Lung (tissue), 16 donors: ENCODE measurements around the gene MAP3K13. TPM values are rescaled to one million over a fixed set of nuclear protein-coding genes. Genes with fewer than 3 reads are reported as not detected.

ENCODE experiments used
- ATAC-seq: fragments of 200-7000 bp; cut with Tn5 transposase; one replicate; pipeline ENCODE4 v1.9.1; 2020; ENCODE audit warnings: moderate number of reproducible peaks; ENCODE audit not compliant: insufficient read depth, low FRiP score
- DNase-seq, 3 donors: peaks; one replicate each; pipeline ENCODE4 v3.0.0-alpha.2; 2013 to 2017
- H3K27ac ChIP-seq, 2 donors: one replicate each; pipeline ENCODE4 v1.5.1; 2013; ENCODE audit warnings: mild to moderate bottlenecking in 2 of 2, moderate library complexity in 2 of 2, control low read depth in 1 of 2, inconsistent platforms in 1 of 2, low read depth in 1 of 2, low read length in 1 of 2
- H3K27me3 ChIP-seq, 3 donors: one replicate each; pipeline ENCODE4 v1.5.1; 2013; ENCODE audit warnings: low read length in 2 of 3; ENCODE audit not compliant: control insufficient read depth in 3 of 3, insufficient read depth in 3 of 3
- H3K36me3 ChIP-seq, 4 donors: one replicate each; pipeline ENCODE4 v1.5.1; 2013; ENCODE audit warnings: low read length in 4 of 4, mild to moderate bottlenecking in 1 of 4, moderate library complexity in 1 of 4; ENCODE audit not compliant: control insufficient read depth in 4 of 4, insufficient read depth in 4 of 4
- H3K4me1 ChIP-seq, 5 donors: one replicate each; pipeline ENCODE4 v1.5.1; 2013; ENCODE audit warnings: low read length in 5 of 5, mild to moderate bottlenecking in 2 of 5, moderate library complexity in 1 of 5; ENCODE audit not compliant: control insufficient read depth in 5 of 5, insufficient read depth in 5 of 5
- H3K4me3 ChIP-seq: one replicate; pipeline ENCODE4 v1.5.1; 2013; ENCODE audit warnings: mild to moderate bottlenecking, control low read depth, moderate library complexity
- H3K9ac ChIP-seq, 2 donors: one replicate each; pipeline ENCODE4 v1.5.1; 2013; ENCODE audit warnings: low read length in 2 of 2, control low read depth in 1 of 2; ENCODE audit not compliant: insufficient read depth in 1 of 2
- H3K9me3 ChIP-seq, 4 donors: one replicate each; pipeline ENCODE4 v1.5.1; 2013; ENCODE audit warnings: low read length in 3 of 4, mild to moderate bottlenecking in 1 of 4, moderate library complexity in 1 of 4; ENCODE audit not compliant: control insufficient read depth in 4 of 4, insufficient read depth in 3 of 4
- WGBS, 2 donors: extraction: QIAGEN DNeasy Blood & Tissue Kit; methylation state at CpG; one replicate each; pipeline ENCODE4 v1.1.7; 2013; 5-methylcytosine and 5-hydroxymethylcytosine counted together
- long read RNA-seq, 5 donors: transcript quantifications; one replicate each; lab custom pipeline, GENCODE V29; 2026
- polyA plus RNA-seq, 2 donors: library from polyadenylated mRNA; stranded (reverse); fragments of 200-250 nt; gene quantifications; one replicate each; pipeline ENCODE4 v1.2.1, GENCODE V29; 2013
- total RNA-seq, 2 donors: library from RNA; depleted of rRNA in 1 of 2; stranded (reverse); fragments of >200 nt in 1 of 2; gene quantifications; one replicate each; pipeline ENCODE4 v1.2.1, GENCODE V29; 2014 to 2021
- TF ChIP-seq, protein P1 (sequence below): IDR thresholded peaks from 2 replicates; pipeline ENCODE4 v1.5.1; 2012; ENCODE audit warnings: mild to moderate bottlenecking; ENCODE audit errors: control extremely low read depth, extremely low read depth
- donor health status: control.
- donor health status: control.
- donor health status: Bipolar disorder and iron deficiency.
- donor health status: healthy.
- donor health status: DM: yes; HTN: yes; CAD: no.

The MAP3K13 gene, protein sequence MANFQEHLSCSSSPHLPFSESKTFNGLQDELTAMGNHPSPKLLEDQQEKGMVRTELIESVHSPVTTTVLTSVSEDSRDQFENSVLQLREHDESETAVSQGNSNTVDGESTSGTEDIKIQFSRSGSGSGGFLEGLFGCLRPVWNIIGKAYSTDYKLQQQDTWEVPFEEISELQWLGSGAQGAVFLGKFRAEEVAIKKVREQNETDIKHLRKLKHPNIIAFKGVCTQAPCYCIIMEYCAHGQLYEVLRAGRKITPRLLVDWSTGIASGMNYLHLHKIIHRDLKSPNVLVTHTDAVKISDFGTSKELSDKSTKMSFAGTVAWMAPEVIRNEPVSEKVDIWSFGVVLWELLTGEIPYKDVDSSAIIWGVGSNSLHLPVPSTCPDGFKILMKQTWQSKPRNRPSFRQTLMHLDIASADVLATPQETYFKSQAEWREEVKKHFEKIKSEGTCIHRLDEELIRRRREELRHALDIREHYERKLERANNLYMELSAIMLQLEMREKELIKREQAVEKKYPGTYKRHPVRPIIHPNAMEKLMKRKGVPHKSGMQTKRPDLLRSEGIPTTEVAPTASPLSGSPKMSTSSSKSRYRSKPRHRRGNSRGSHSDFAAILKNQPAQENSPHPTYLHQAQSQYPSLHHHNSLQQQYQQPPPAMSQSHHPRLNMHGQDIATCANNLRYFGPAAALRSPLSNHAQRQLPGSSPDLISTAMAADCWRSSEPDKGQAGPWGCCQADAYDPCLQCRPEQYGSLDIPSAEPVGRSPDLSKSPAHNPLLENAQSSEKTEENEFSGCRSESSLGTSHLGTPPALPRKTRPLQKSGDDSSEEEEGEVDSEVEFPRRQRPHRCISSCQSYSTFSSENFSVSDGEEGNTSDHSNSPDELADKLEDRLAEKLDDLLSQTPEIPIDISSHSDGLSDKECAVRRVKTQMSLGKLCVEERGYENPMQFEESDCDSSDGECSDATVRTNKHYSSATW
- total RNA-seq (10 to 100 TPM; 31.0 to 74.8 TPM), polyA plus RNA-seq (10 to 100 TPM; 20.7 to 27.6 TPM)
- long read RNA-seq, donor 1, transcript MAP3K13-212 (3 exons, 1,681 nt), result major isoform, 27 of 78 reads
- long read RNA-seq, donor 1, partial matches to known transcripts, result 17 of 78 reads
- long read RNA-seq, donor 1, other reads (novel, unspliced or antisense), result 30 of 78 reads
- long read RNA-seq, donor 2, transcript MAP3K13-212 (3 exons, 1,681 nt), result major isoform, 13 of 16 reads
- long read RNA-seq, donor 2, partial matches to known transcripts, result 0 of 16 reads
- long read RNA-seq, donor 2, other reads (novel, unspliced or antisense), result 0 of 16 reads
- long read RNA-seq, donor 3, transcript MAP3K13-212 (3 exons, 1,681 nt), result major isoform, 9 of 38 reads
- long read RNA-seq, donor 3, transcript MAP3K13-207 (2 exons, 388 nt), result minor isoform, 7 of 38 reads
- long read RNA-seq, donor 3, partial matches to known transcripts, result 22 of 38 reads
- long read RNA-seq, donor 3, other reads (novel, unspliced or antisense), result 0 of 38 reads
- long read RNA-seq, donor 4, transcript MAP3K13-212 (3 exons, 1,681 nt), result major isoform, 19 of 34 reads
- long read RNA-seq, donor 4, partial matches to known transcripts, result 5 of 34 reads
- long read RNA-seq, donor 4, other reads (novel, unspliced or antisense), result 7 of 34 reads
- long read RNA-seq, donor 5, transcript MAP3K13-212 (3 exons, 1,681 nt), result major isoform, 39 of 80 reads
- long read RNA-seq, donor 5, partial matches to known transcripts, result 38 of 80 reads
- long read RNA-seq, donor 5, other reads (novel, unspliced or antisense), result 0 of 80 reads

DNA sequence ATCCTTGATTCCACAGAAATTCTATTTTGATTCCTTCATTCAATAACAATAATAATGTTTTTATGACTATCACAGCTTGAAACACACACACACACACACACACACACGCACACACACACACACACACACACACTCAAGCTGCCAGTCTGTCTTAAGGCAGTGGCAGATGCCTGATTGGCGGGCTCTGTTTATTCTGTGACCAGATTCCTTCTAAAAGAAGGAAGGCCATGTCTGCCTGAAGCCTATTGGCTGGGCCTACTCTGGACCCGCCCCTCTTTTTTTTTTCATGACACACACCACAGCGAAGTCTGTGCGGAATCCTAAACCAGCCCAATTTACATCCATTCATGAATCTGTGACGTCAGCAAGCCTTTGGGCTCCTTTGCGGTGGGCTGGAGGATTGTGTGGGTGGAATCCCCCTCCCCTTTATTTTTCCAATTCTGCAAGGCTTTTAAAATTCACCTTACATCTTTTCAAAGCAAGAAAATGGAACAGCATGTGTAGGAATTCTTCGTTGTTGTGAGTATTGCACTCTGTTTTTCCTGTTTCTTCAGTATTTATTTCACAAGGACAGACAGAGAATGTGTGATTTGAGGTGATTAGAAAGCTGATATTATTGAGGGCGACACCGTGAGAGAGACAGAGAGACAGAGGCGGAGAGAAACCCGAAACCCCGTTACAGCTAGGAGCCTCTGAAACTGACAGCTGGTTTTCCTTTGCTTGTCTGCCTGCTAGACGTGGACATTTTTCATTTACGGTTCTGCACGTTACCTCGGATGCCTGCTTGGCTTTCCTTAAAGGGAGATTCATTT is at the start of gene MAP3K13:
Gene MAP3K13, plus strand, starts transcription at position 287 of the 812 bp plus-strand sequence. CDS start 65,446 bp downstream, outside the sequence.
- WGBS, 2 donors, result 0 to 1% methylated on average over 17 of the region's 17 CpGs

DNA sequence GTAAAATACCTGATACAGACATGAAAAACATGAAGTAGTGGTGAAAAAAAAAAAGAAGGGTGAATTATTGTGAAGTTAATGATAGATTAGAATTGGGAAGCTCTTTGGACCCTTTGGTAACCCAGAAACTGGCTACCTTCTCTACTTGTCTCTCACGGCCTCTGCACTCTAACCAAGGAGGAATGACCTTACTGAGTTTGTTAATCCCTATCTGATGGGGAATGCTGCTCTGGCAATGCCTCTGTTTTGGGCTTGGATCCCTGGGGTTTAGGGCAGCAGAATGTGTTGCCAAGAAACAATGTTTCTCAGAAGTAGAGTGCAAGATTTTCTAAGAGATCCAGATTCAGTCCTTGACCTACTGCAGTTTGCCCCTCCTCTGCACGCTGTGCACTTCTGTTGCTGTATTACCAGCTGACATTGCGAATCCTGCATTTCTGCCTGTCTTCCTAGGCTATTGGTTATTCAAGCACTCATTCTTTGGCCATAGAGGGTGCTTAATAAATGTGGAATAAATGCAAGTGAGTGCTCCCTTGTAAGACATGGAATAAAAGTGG is 49.2 kb upstream of the MAP3K13 start:
- Histone ChIP-seq H3K27ac (peak overlapping the region in 1 of 2 donors; percentile 10), H3K9ac (no peak overlapping the region), H3K4me1 (peaks cover 0 to 6% (median 0%) of the 10 kb centered on the region in 5 donors), H3K9me3 (peaks cover 0 to 3% (median 1%) of the 10 kb centered on the region in 4 donors), H3K4me3 (no peak overlapping the region), H3K27me3 (no peaks in the 10 kb centered on the region), H3K36me3 (peaks cover 0 to 8% (median under 1%) of the 10 kb centered on the region in 4 donors)
- ATAC-seq (no peak), DNase-seq (no peak)
- TF ChIP-seq, protein P1, sequence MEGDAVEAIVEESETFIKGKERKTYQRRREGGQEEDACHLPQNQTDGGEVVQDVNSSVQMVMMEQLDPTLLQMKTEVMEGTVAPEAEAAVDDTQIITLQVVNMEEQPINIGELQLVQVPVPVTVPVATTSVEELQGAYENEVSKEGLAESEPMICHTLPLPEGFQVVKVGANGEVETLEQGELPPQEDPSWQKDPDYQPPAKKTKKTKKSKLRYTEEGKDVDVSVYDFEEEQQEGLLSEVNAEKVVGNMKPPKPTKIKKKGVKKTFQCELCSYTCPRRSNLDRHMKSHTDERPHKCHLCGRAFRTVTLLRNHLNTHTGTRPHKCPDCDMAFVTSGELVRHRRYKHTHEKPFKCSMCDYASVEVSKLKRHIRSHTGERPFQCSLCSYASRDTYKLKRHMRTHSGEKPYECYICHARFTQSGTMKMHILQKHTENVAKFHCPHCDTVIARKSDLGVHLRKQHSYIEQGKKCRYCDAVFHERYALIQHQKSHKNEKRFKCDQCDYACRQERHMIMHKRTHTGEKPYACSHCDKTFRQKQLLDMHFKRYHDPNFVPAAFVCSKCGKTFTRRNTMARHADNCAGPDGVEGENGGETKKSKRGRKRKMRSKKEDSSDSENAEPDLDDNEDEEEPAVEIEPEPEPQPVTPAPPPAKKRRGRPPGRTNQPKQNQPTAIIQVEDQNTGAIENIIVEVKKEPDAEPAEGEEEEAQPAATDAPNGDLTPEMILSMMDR, result no peak
- 73 to 84% methylated on average over 3 of the region's 3 CpGs for WGBS, 2 donors

More for the DNA sequence above, at the start of gene MAP3K13:
- ATAC-seq (peak; percentile 96), DNase-seq (peak; percentile 90 to 96 (median 94))
- no peaks in the 10 kb centered on the region for H3K36me3 ChIP-seq
- peak within 1 kb of the TSS in 1 of 2 donors; percentile 96 for H3K9ac ChIP-seq
- H3K4me3 ChIP-seq, result peak within 1 kb of the TSS; percentile 52
- peaks cover 0 to 8% (median 6%) of the 10 kb centered on the region in 5 donors for H3K4me1 ChIP-seq
- peak within 1 kb of the TSS; percentile 26 to 86 for H3K27ac ChIP-seq
- peaks cover 0 to 3% (median 0%) of the 10 kb centered on the region in 3 donors for H3K27me3 ChIP-seq
- TF ChIP-seq, protein P1, result no peak
- no peaks in the 10 kb centered on the region for H3K9me3 ChIP-seq
